Stimulated activated CD4-positive, alpha-beta T cell treated with anti-CD3 and anti-CD28 coated beads, Interleukin-1b, Interleukin-23, amount 100 ng/mL, for 1 hour (primary cell): Measurements from ENCODE around the gene NECTIN2.
"Not testable (repeated sequence)": the region's sequence is repeated elsewhere in the genome, so short reads cannot be mapped to it uniquely, and the experiment has no call there.

ENCODE experiments used
- DNase-seq, 2 donors: peaks; one replicate each; pipeline ENCODE4 v3.0.0-alpha.2; 2020; ENCODE audit warnings: low read depth in 2 of 2

NECTIN2 gene

DNA sequence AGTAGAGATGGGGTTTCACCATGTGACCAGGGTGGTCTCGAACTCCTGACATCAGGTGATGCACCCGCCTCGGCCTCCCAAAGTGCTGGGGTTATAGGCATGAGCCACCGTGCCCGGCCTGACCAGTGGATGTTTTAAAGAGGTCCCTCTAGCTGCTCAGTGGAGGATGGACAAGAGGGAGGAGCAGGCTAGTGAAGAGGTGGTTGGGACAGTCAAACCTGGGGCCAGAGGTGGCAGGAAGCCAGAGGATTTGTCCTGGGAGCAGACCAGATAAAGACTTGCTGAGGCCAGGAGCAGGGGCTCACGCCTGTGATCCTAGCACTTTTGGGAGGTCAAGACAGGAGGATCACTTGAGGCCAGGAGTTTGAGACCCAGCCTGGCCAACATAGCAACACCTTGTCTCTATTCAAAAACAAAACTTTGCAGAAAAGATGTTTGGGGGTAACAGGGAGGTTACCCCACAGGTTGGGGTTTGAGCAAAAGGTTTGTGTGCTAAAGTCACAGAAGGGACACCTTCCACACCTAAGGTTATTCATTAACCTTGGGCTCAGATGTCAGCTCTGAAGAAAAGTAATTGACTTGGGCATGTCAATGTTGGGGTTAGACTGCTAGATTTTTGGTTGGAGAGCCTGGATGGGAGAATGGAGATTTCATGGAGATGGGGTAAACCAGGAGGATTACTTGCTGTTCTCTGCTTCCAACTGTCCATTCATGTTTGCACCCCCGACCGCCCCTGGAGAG lies 28.2 kb upstream of the NECTIN2 start:
- DNase-seq = no peak

DNA sequence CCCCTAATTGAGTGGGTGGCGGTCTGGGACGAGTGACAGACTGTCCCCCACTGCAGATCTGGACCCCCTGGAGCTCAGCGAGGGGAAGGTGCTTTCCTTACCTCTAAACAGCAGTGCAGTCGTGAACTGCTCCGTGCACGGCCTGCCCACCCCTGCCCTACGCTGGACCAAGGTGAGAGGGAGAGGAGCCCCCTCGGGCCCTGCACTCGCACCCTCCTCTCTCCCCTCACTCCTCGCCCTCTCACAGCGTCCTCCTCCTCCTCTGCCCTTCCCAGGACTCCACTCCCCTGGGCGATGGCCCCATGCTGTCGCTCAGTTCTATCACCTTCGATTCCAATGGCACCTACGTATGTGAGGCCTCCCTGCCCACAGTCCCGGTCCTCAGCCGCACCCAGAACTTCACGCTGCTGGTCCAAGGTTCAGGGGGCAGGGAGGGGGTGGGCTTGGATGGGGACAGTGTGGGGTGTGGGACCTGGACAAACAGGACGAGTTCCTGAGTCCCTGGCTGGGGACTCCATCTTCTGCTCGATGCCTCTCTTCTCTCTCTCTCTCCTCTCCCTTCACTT lies 27.5 kb upstream of the NECTIN2 start:
- DNase-seq = no peak

DNA sequence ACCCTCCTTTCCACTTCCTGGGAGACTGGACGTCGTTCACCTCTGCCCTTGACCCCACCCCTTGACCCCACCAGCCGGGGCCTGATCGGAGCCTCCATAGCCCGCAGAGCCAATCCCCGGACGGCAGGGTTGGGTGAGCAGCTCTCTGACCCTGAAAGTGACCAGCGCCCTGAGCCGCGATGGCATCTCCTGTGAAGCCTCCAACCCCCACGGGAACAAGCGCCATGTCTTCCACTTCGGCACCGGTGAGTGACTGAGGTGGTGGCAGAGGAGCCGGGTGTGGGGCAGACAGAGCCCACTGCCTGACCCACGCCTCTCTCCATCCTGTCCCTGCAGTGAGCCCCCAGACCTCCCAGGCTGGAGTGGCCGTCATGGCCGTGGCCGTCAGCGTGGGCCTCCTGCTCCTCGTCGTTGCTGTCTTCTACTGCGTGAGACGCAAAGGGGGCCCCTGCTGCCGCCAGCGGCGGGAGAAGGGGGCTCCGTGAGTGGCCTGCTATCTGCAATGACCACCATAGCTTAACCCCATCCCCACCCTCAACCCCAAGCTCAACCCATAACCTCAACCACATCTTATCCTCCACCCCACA lies 26.8 kb upstream of the NECTIN2 start:
- DNase-seq = no peak

DNA sequence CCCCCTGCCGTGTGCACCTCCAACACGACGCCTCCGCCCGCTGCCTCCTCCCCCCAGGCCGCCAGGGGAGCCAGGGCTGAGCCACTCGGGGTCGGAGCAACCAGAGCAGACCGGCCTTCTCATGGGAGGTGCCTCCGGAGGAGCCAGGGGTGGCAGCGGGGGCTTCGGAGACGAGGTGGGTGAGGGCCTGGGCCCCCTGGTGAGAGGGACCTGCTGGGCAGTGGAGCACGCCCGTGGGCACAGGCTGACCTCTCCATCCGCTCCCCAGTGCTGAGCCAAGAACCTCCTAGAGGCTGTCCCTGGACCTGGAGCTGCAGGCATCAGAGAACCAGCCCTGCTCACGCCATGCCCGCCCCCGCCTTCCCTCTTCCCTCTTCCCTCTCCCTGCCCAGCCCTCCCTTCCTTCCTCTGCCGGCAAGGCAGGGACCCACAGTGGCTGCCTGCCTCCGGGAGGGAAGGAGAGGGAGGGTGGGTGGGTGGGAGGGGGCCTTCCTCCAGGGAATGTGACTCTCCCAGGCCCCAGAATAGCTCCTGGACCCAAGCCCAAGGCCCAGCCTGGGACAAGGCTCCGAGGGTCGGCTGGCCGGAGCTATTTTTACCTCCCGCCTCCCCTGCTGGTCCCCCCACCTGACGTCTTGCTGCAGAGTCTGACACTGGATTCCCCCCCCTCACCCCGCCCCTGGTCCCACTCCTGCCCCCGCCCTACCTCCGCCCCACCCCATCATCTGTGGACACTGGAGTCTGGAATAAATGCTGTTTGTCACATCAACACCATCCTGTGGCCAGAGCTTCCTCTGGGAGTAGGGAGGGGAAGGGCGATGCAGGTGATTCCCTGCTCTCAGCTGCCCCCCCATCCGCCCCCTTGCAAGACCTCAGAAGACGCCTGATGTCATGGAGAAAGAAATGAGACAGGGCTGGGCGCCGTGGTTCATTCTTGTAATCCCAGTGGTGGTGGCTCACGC lies 25.2 kb upstream of the NECTIN2 start:
- DNase-seq = no peak

DNA sequence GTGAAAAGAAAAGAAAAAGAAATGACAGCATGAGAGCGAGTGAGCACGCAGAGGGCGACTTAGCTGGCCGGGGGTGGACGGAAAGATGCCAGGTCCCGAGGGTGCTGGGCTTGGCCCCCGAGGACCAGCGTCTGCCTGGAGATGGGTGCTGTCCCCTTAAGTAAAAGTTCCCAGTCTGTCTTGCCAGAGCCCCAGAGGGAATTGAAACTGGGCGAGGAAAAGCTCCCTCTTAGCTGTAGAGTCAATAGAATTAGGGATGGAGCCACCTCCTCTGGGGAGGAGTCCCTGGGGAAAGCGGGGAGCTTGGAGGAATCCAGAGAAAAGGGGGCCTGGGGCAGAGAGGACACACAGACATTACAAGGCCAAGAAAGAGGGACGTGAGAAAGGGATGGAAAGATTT lies 23.9 kb upstream of the NECTIN2 start:
- DNase-seq = no peak

DNA sequence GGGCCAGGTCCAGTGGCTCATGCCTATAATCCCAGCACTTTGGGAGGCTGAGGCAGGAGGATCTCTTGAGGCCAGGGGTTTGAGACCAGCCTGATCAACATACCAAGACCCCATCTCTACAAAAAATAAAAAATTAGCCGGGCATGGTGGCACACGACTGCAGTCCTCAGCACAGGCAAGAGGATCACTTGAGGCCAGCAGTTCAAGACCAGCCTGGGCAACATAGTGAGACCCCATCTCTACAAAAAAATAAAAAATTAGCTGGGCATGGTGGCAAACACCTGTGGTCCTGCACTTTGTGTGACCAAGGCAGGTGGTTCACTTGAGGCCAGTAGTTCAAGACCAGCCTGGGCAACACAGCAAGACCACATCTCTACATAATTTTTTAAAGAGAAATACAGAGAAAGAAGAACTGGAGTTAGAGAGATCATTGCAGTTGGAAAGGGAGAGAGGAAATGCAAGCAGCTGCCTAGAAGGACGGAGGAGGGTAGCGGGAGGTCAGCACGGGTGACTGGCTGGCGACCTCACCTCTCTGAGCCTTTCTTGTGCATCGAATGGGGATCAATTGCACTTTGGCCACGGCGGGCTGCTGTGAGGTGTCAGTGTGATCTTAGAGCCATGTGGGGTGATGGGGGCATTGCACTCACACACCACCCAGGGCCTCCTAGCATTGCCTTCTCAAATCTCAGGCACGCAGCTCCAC lies 23.3 kb upstream of the NECTIN2 start:
- no peak for DNase-seq

DNA sequence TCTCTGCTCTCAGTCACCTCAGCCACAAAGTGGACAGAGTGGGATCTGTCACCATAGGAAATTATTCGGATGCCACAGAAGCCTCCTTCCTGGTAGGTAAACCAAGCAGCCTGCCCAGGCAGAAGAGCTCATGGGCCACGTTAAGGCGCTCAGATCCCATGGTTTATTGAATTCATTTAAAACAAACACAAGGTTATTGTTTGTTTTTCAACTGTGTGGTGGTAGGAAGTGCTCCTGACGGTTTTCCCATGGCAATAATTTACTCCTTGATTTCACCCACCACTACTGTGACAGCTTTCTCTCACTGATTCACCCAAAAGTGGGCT lies 22.8 kb upstream of the NECTIN2 start:
- DNase-seq = no peak

DNA sequence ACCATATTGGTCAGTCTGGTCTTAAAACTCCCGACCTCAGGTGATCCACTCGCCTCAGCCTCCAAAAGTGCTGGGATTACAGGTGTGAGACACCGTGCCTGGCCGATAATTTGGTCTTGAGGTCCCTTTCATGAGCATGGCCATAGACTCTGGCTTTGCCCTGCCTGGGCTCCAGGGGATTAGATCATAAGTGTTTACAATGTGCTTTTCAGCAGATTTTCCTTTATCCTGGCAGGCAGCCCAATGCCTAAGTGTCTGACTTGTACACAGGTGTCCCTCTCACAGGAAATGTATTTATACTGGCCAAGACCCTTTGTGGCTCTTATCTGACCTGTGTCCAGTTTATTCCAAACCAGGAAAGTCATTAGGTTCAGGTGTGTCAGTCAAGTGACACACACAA lies 21.3 kb upstream of the NECTIN2 start:
- DNase-seq = no peak

DNA sequence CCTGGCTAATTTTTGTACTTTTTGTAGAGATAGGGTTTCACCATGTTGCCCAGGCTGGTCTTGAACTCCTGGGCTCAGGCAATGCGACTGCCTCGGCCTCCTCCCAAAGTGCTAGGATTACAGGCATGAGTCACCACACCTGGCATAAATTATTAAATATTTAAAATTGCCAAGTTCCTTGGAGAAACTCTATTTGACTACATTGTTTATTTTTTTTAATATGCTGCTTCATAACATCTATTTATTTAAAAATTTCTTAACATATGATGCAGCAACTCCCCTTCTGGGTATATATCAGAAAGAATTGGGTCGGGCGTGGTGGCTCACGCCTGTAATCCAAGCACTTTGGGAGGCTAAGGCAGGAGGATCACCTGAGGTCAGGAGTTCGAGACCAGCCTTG lies 13.2 kb upstream of the NECTIN2 start:
- DNase-seq = not testable (repeated sequence)

DNA sequence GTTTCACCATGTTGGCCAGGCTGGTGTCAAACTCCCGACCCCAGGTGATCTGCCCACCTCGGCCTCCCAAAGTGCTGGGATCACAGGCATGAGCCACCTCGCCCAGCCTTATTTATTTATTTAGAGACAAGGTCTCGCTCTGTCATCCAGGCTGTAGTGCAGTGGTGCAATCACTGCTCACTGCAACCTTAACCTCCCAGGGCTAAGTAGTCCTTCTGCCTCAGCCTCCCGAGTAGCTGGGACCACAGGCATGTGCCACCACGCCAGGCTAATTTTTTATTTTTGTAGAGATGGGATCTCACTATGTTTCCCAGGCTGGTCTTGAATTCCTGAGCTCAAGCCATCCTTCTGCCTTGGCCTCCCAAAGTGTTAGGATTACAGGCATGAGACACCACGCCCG lies 11.7 kb upstream of the NECTIN2 start:
- DNase-seq = not testable (repeated sequence)

DNA sequence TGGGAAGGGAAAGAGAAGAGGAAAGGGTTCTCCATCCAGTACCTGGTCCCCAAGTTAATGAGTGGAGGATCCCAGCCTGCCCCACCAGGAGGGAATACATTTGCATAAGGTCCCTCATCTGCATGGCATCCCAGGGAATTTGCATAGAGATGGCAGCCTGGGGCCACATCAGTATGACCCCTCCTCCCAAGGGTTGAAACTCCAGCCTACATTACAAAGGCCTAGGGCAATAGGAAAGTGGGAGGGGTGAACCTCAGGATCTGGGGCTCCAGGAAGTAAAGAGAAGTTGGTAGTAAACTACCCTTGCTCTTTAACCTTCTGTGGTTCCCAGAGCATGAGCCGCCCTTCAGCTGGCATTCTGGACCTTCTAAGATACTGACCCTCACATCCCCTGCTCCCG lies 6.8 kb upstream of the NECTIN2 start:
- no peak for DNase-seq

DNA sequence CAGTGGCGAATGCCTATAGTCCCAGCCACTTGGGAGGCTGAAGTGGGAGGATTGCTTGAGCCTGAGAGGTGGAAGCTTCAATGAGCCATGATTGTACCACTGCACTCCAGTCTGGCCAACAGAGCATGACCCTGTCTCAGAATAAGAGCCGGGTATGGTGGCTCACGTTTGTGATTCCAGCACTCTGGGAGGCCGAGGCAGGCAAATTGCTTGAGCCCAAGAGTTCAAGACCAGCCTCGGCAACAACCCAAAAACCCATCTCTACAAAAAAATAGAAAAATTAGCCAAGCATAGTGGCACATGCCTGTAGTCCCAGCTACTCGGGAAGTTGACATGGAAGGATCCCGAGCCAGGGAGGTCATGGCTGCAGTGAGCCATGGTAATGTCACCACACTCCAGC lies 5.3 kb upstream of the NECTIN2 start:
- DNase-seq = no peak

DNA sequence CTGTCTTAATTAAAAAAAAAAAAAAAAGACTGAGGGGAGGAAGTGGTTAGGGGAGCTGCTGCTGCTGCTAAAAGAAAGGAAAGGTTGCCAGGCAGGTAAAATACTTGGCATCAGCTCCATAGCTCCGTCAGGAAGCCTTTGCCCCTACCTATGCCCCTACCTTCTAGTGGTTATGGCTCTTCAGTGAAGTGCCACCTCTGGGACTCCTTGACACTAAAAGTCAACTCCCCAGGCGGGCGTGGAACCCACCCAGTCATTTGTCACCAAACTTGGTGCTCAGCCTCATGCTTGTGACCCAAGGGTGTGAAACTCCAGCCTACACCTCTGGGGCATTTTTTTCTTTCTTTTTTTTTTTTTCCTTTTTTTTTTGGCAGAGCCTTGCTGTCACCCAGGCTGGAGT lies 4.9 kb upstream of the NECTIN2 start:
- DNase-seq = no peak

DNA sequence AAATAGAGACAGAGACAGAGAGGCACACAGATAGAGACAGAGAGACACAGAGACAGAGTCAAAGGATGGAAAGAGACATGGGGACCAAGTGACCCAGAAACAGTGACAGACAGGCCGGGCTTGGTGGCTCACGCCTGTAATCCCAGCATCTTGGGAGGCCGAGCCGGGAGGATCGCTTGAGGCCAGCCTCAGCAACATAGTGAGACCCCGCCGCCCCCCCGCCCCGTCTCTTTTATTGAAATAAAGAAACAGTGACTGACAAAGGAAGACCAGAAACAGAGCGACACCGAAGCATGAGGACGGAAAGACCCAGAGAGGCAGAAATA lies 848 bp upstream of the NECTIN2 start:
- DNase-seq = no peak

DNA sequence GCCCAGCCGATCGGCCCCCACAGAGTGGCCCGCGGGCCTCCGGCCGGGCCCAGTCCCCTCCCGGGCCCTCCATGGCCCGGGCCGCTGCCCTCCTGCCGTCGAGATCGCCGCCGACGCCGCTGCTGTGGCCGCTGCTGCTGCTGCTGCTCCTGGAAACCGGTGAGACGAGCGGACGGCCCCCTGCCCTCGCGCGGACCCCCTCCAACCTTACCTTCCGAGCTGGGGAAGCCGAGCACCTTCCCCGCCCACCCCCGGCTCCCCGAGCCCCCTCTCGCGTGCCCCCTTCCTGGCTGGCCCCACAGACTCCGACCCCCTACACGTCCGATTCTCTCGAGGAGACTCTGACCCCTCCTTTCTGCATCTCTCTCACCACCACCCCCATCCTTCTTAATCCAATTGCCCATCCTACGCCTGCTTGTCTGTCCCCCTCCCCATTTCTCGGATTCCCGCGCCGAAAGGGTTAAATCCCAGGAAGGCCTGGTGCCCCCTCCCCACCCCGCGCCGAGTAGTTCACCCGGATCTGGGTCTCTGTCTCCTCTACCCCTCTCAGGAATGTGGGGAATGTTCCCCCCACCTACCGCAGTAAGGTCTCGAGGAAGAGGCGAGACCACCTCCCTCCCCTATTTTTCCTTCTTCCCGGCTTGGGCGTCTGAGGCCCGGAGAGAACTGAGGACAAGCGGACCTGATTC lies 502 bp downstream of the NECTIN2 start:
- DNase-seq = no peak

DNA sequence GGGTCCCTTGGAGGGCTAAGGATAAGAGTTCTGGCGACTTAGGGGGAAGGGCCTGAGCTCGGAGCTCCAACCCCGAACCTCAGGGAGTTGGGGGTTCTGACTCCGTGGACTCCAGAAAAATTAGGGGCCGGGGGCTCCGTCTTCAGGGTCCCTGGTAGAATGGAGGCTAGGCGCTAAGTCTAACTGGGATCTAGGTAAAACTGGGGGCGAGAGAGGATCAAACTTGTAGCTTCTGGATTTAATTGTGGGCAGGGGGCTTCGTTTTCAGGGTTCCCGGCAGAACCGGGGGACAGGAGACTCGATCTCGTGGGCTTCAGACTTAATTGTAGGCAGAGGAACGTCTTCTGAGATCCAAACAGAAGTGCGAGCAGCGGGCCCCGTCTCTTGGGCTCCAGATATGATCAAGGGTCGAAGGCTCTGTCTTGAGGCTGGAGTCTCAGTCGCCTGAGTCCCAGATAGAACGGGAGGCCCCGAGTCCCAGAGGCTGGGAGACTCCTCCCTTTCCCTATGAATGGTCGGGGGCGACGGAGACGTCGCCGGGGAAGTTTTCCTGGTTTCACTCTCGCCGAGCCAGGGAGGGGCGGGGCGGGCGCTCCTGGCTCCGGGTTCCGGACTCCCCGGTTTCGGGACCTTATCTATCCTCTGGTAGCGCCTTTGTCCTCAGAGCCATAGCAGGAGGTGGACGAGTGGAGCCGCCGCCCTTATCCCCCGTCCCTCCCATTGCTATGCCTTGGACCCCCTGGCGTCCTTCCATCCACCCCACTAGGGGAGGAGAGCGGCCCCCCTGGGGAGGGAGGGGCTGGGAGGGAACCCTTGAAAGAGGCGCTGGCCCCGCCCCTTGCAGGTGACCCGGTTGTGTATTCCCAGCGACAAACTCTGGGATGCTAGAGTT lies 1.3 kb downstream of the NECTIN2 start:
- no peak for DNase-seq

DNA sequence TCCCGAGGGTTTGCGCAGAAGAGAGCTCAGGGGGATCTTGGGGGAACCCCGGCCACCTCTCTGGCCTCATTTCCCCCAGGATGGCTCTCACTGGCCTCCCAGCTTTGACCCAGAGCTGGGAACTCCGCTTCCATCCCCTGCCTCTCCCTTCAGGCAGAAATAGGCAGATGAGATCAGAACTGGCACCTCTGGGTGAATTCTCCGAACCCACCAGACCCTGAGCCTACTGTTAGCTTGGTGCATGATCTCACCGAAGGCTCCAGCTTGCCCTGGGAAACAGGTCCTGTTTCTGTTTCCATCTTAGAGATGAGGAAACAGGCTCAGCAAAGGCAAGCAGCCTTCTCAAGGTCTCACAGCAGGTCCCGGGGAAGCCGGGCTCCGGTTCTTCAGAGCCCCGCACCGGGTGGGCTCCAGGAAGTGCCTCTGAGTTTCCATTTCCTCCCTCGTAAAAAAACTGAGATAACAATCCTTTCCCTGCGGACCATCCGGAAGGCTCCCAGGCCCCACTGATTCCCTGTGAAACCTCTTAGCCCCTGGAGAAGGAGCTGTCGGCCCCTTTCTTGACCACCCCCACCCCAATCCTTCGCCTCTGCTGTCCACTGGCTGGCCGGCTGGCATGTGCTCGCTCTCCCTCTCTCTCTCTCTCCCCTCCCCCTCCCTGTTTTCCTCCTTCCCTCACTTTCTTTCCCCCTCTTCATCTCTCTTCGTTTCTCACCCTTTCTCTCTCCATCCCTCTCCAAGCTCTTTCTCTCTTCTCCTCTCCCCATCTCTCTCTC lies 2.1 kb downstream of the NECTIN2 start:
- no peak for DNase-seq

DNA sequence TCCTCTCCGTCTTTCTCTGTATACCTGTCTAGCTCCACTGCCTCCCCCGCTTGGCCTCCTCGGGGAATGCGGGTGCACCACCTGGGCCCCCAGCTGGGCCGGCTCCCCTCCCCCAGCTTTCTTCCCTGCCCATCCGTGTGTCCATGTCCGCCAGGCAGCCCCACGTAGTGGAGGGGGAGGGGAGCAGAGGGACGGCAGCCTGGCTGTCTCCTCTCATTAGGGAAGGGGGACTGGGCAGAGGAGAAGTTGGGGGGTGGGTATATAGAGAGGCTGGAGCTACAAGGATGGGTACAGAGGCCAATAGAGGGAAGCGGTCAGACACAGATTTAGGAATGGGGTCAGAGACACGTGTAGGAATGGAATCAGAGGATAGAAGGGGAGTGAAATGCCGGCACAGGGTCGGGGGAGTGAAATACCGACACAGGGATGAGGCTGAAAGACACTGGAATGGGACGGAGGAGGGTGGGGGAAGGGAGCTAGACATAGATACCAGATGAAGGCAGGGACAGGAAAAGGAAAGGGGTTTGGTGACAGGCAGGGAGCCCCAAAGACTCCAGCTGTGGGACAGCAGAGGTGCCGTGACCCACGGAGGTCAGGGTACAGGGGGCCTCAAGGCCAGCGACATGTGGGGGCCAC lies 2.8 kb downstream of the NECTIN2 start:
- no peak for DNase-seq

DNA sequence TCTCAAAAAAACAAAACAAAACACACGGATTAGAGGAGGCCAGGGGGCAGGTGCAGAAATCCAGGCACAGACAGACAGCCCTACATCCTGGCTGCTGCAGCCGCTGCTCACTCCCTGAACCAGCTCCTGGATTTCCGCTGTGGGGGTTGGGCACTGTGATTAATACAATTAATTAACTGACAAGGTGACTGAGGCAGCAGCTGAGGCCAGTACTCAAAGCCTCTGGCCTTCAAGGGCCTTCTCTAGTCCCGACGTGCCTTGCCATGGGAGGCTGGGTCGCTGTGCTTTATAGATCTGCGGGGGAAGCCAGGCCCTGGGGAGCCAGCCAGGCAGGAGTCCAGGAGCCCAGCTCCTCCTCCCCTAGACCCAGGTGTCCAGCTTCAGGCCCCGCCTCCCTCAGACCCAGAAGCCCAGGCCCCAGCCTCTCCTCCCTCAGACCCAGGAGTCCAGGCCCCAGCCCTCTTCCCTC lies 4.6 kb downstream of the NECTIN2 start:
- no peak for DNase-seq
